HPDE6-E6E7 (cell line): ENCODE results near the gene SOX8.

Experiments
- DNase-seq: peaks from one replicate; pipeline ENCODE4 v3.0.0; 2011; ENCODE audit warnings: missing footprints; ENCODE audit errors: extremely low spot score

Gene SOX8

DNA sequence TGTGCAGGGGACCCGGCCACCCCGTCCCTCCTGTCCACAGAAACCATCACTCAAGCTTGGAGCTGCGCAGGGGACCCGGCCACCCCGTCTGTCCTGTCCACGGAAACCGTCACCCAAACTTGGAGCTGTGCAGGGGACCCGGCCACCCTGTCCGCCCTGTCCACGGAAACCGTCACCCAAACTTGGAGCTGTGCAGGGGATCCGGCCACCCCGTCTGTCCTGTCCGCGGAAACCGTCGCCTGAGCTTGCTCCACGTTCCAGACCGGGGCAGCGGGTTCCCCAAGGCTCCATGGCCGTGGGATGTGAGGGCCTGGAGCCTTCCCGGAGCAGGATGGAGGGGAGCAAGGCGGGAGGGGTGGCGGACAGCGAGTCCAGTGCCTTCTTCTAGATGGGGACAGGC is 25.2 kb downstream of the SOX8 start:
- DNase-seq: no peak

- DNase-seq: no peak
Observed at GRCh38 chr16:1007284-1007850, 25.8 kb downstream of the SOX8 start.

- no peak for DNase-seq
Observed at GRCh38 chr16:1008085-1008484, 26.5 kb downstream of the SOX8 start.

- DNase-seq: no peak
Observed at GRCh38 chr16:1009358-1010150, 28.0 kb downstream of the SOX8 start.

DNA sequence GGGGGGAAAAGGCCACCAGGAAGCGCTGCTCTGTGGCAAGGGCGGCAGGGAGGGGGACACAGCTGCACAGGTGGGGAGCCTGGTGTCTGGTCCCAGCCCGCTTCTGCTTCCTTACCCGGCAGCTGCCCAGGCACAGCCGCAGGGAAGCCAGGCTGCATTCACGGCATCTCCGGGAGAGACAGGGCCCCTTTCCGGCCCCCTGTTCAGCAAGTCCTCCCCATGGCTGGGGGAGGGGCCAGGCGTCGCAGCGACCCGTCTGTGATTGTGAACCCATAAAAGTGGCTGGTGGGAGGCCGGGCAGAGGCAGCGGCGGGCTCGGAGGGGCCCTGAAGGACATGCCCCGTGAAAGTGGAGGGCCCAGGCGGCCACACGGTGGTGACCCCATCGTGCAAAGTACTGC is 28.7 kb downstream of the SOX8 start:
- no peak for DNase-seq

DNA sequence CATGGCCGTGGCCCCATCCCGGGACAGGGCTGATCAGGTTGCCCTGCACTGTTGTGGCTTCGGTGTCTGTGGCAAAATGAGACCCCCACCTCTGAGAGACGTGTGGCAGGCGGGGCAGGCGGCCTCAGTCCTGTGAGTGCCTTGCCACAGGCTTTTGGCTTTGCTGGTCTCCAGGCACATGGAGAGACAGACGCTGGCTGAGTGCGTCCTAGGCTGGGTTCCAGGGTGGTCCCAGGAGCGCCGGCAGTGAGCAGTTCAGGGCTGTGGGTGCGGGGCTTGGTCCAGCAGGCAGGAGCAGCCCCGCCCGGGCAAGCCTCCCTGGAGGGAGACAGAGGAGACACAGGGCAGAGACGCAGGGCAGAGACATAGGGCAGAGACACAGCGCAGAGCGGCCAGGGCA is 29.2 kb downstream of the SOX8 start:
- DNase-seq: no peak

DNA sequence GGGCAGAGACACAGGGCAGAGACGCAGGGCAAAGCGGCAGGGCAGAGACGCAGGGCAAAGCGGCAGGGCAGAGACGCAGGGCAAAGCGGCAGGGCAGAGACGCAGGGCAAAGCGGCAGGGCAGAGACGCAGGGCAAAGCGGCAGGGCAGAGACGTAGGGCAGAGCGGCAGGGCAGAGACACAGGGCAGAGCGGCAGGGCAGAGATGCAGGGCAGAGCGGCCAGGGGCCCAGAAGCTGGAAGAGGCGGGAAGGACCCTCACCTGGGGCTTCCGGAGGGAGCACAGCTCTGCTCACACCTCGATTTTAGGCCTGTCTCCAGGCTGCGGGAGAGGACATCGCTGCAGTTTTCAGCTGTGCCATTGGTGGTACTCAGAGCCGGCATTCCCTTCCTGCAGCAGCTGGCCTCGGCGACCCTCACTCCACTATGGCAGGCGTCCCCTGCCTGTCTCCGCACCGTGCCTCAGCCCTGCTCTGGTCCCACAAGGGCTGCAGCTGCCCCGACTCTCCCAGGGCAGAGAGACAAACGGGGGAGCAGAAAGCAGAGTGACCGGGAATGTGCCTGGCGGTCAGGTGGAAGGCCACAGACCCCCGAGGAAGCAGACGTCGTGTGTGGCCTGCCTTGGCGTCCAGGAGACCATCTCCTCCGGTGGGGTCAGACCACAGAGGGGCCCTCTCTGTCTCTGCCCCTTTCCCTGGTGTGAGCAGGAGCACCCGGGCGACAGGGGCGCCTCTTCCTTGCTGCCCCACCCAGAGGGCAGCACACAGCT is 29.9 kb downstream of the SOX8 start:
- no peak for DNase-seq

DNA sequence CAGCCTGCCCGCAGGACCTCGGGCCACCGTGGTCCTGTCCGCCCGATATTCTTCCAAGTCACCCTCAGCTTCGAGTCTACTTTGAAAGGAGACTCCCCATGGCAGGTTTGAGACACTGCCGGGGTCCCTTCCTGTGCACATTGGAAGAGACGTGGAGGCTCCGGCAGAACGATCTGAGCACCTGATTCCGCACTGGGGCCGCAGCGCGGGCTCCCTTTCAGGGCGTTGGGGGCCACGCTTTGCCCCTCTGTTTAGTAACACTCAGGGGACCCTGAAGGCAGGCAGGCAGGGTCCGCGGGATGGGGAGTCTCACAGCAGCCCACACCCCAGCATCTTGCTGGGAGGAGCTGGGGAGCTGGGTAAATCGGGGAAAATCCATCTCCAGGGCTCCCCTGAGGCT is 30.6 kb downstream of the SOX8 start:
- DNase-seq: no peak

DNA sequence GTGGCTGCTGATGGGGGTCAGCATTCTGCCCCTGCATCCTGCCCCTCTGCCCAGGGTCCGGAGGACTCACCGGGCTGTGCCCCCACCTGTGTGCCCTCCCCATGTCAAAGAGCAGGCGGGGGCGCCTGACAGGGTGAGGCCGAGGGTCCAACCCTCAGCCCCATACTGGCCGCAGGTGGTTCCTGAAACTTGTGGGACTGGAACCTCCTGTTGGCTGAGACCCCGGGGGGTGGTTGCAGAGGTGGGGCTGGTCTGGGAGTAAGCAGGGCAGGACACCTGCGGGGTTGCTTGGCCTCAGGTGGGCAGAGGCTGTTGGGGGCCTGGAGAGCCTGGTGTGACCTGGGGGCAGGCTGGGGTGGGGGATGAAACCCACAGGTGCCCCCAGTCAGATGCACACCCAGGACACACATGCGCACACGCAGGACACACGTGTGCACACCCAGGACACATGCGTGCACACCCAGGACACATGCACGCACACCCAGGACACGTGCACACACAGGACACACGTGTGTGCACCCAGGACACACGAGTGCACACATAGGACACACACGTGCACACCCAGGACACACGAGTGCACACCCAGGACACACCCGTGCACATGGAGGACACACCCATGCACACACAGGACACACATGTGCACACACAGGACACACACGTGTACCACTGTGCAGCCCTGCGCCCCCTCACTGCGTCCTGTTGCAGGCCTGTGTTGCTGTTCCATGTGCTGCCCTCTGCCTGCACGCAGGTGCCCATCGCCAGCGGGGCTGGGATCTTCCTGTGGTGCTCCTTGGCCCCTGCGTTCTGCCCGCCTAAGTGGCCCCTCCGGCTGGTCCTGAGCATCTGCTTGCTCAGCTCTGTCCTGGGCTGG is 31.4 kb downstream of the SOX8 start:
- DNase-seq: no peak

DNA sequence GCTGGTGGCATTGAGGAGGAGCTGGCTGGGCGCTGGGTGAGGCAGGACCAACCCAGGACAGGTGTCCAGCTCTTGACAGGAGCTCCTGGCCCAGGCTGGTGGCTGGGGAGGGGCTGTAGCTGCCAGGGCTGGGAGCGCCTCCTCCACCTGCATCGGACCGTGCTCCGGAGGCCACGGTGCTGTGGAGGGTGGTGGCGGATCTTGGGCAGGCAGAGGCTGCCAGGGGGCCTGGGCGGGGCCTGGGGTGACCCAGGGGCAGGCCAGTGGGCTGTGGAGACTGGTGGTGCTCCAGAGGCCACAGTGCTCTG is 32.0 kb downstream of the SOX8 start:
- no peak for DNase-seq

DNA sequence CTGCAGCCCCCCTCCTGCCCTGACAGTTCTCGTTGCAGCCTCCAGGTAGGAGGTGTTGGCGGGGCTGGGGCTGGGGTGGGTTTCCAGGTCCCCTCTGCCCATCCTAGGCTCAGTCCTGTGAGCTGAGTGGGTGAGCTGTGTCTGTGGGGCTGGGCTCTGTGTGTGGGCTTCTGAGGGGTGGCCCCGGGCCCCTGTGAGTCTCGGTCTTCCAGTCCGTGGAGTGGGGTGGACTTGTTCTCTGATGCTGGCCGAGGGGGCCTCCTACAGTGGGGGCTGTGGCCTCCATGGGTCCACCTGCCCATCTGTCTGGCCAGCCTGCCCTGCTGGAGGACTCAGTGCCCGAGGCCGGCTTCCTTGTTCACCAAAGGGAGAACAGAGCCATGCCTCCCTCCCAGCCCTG is 32.7 kb downstream of the SOX8 start:
- no peak for DNase-seq

GRCh38 chr16:1014771-1015495 is 33.4 kb downstream of the SOX8 start:
- DNase-seq: no peak

- DNase-seq: no peak
Observed at GRCh38 chr16:1018447-1019198, 37.1 kb downstream of the SOX8 start.

DNA sequence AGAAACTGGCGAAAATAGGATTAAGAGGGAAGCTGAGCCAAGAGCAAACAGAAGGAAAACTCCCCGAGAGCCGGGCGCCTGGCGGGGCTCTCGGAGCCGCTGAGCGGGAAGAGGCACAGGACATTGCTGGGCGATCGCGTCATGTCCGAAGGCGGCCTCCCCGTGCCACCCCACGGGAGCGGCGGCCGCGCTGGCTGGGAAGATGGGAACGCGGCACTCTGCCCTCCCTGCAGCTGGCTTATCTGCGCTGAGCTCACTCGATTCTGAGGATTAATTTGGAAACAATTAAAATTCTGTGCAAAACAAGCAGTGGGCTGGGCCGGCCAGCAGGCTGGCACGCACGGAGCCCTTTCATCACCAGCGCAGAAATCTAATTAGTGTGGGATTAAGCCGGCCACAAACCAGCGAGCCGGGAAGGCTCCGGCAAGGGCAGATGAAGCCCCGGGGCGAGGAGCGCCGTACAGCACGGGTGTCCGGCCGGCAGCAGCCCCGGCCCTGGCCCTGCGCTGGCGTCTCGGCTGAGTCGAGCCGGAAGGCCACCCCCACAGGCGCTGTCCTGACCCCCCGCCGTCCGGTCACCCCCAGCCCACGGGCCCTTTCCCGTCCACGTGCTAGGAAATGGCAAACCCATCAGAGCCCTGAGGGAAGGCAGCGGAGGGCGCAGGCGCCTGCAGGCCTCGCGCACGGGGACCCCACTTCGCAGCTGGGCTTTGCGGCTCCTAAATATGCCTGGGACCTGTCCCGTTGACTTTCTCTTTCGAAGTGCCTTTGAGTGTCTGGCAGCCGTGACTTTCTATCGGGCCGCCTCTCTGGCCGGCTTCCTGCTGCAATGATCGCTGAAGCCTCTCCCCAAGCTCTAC is 37.9 kb downstream of the SOX8 start:
- DNase-seq: no peak

- no peak for DNase-seq
Observed at GRCh38 chr16:1020091-1020399, 38.5 kb downstream of the SOX8 start.

DNA sequence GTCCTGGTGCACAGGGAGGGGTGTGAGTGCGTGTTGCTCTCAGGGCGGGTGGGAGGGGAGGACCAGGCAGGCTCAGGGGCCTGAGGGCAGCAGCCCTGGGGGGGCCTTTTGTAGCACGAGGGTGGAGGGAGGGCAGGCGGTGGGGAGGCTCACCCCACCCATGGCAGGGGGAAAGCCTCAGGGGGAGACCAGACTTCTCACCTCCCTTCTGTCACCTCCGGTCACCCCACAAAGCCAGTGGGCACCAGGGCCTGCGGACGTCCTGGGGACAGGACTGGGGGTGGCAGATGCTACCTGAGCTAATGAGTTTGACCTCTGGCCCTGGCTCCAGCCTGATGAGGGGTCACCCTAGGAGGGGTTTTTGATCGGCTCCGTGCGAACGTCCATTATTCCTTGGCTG is 39.0 kb downstream of the SOX8 start:
- DNase-seq: no peak

GRCh38 chr16:1021553-1022160 is 40.1 kb downstream of the SOX8 start:
- no peak for DNase-seq

DNA sequence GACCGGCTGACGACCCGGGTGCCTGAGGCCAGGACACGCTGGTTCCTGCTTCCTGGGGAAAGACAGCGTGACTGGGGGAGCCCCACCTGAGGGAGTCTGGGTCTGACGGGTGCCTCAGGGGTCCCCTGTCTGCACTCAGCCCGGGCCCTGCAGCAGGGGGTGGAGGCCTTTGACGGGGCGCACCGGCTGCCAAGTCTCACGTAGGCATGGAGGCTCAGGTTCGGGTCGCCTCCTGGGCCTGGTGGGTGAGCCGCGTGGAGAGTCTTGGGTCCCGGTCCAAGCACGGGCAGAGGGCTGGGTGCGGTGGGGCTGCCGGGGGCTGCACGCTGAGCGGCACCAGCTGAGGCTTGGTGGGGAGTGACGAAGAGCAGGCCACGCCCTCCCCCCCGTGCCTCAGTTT is 40.9 kb downstream of the SOX8 start:
- DNase-seq: no peak

- no peak for DNase-seq
Observed at GRCh38 chr16:1024138-1024537, 42.6 kb downstream of the SOX8 start.
